Transverse colon (tissue), 4 donors: ENCODE results near the gene PTPRE. TPM values are rescaled to one million over a fixed set of nuclear protein-coding genes. Genes with fewer than 3 reads are reported as not detected.

Source experiments
- DNase-seq: peaks from one replicate; pipeline ENCODE4 v3.0.0-alpha.2; 2019
- H3K27ac ChIP-seq, 4 donors: fragments of 200-600 bp; sonication (generic); 2 replicates each; pipeline ENCODE4 v1.5.1; 2016 to 2018; ENCODE audit warnings: inconsistent platforms in 4 of 4
- H3K27me3 ChIP-seq: fragments of 200-600 bp; sonication (generic); 2 replicates; pipeline ENCODE4 v1.5.1; 2017; ENCODE audit warnings: inconsistent platforms
- H3K36me3 ChIP-seq, 4 donors: fragments of 200-600 bp; sonication (generic); 2 replicates each; pipeline ENCODE4 v1.5.1; 2017 to 2019; ENCODE audit warnings: inconsistent platforms in 4 of 4
- H3K4me1 ChIP-seq, 4 donors: fragments of 200-600 bp; sonication (generic); 2 replicates each; pipeline ENCODE4 v1.5.1; 2017 to 2020; ENCODE audit warnings: inconsistent platforms in 4 of 4
- H3K4me3 ChIP-seq, 4 donors: fragments of 200-600 bp; sonication (generic); 1 replicate in 1 of 4; 2 replicates in 3 of 4; pipeline versions ENCODE4 v1.5.1 to v1.6.1; 2017 to 2019; ENCODE audit warnings: inconsistent platforms in 4 of 4
- H3K9me3 ChIP-seq, 2 donors: fragments of 200-600 bp; sonication (generic); 2 replicates each; pipeline ENCODE4 v1.5.1; 2017 to 2019; ENCODE audit warnings: inconsistent platforms in 2 of 2
- CTCF ChIP-seq, 5 experiments: fragments of 200-600 bp in 3 of 5; fragments of 450-650 bp in 2 of 5; sonication (generic) in 3 of 5; IDR thresholded peaks; 1 replicate in 2 of 5; 2 replicates in 3 of 5; pipeline ENCODE4 v1.5.1; 2016 to 2017; ENCODE audit warnings: antibody characterized with exemption in 5 of 5, inconsistent platforms in 3 of 5, mild to moderate bottlenecking in 2 of 5, moderate library complexity in 1 of 5
- EP300 ChIP-seq: sonication (generic); formaldehyde crosslinking; IDR thresholded peaks from one replicate; pipeline ENCODE4 v1.6.1; 2017; ENCODE audit warnings: antibody characterized with exemption, low read depth
- POLR2A ChIP-seq: fragments of 450-650 bp; IDR thresholded peaks from one replicate; pipeline ENCODE4 v1.6.1; 2016; ENCODE audit warnings: antibody characterized with exemption, mild to moderate bottlenecking, moderate library complexity
- POLR2AphosphoS5 ChIP-seq, 3 donors: sonication (generic); formaldehyde crosslinking; IDR thresholded peaks; one replicate each; pipeline ENCODE4 v1.6.1; 2016; ENCODE audit warnings: antibody characterized with exemption in 3 of 3
- WGBS, 2 donors: methylation state at CpG; one replicate each; pipeline ENCODE4 v1.1.5; 2018; ENCODE audit warnings: low coverage in 1 of 2; 5-methylcytosine and 5-hydroxymethylcytosine counted together
- in situ Hi-C, 4 donors: fragments of 200-750 bp; cut with MboI; loops; one replicate each; pipeline versions ENCODE4 v1.15.0 to v1.15.1; 2017; ENCODE audit warnings: low sequenced_read_pairs in 3 of 4, low pct_ligation_motif_present in 1 of 4, low pct_unique_long_range_greater_than_20kb in 1 of 4
- intact Hi-C: fragments of 100-400 bp; cut with DNase I; formaldehyde crosslinking; loops from one replicate; pipeline ENCODE4 v1.15.1; 2023; ENCODE audit warnings: low total_unique reads
- total RNA-seq, 4 donors: library from RNA; depleted of rRNA; stranded (reverse); fragments of >200 nt; gene quantifications; one replicate each; pipeline ENCODE4 v1.1.0, GENCODE V29; 2016

PTPRE gene
- total RNA-seq, 4 donors from 2014 or later = 25.7 to 43.6 (median 26.7) TPM

- TF ChIP-seq POLR2A (no peak), EP300 (no peak), POLR2AphosphoS5 (IDR thresholded peaks at IDR 0.05) (no peak), CTCF (IDR thresholded peaks at IDR 0.05) (no peak)
- no peaks in the 10 kb centered on the region for H3K36me3 ChIP-seq
- no peaks in the 10 kb centered on the region for H3K9me3 ChIP-seq
- H3K27me3 ChIP-seq = no peaks in the 10 kb centered on the region
- H3K4me1 ChIP-seq = no peaks in the 10 kb centered on the region
- WGBS, 2 donors = 83% methylated on average over 9 of the region's 9 CpGs; no CpG with 5 or more reads in 1 of the 2 donors
- H3K27ac ChIP-seq = no peak overlapping the region
- H3K4me3 ChIP-seq = no peak overlapping the region
- in situ Hi-C loops (no loop called here), intact Hi-C loops (no loop called here)
- DNase-seq = no peak
These were observed 124.3 kb downstream of the PTPRE start for GRCh38 chr10:128031216-128031615.

- in situ Hi-C loops = no loop called here
- no peak for DNase-seq
- Histone ChIP-seq H3K4me1 (peaks cover 0 to 8% (median 3%) of the 10 kb centered on the region in 4 donors), H3K36me3 (no peaks in the 10 kb centered on the region), H3K4me3 (no peak overlapping the region), H3K27me3 (no peaks in the 10 kb centered on the region), H3K27ac (no peak overlapping the region), H3K9me3 (no peaks in the 10 kb centered on the region)
- TF ChIP-seq POLR2AphosphoS5 (IDR thresholded peaks at IDR 0.05) = no peak
- intact Hi-C loops = no loop called here
- 77 to 87% methylated on average over 4 to 5 of the region's 5 CpGs for WGBS, 2 donors
These were observed 125.6 kb downstream of the PTPRE start for GRCh38 chr10:128032466-128032865.

GRCh38 chr10:128035557-128035973, 128.7 kb downstream of the PTPRE start:
- Histone ChIP-seq H3K36me3 (no peaks in the 10 kb centered on the region), H3K27ac (no peak overlapping the region), H3K27me3 (no peaks in the 10 kb centered on the region), H3K4me1 (peaks cover 0 to 11% (median 4%) of the 10 kb centered on the region in 4 donors), H3K4me3 (no peak overlapping the region), H3K9me3 (no peaks in the 10 kb centered on the region)
- WGBS, 2 donors = 20 to 60% methylated on average over 1 to 5 of the region's 5 CpGs
- in situ Hi-C loops (no loop called here), intact Hi-C loops (no loop called here)
- TF ChIP-seq POLR2A = no peak
- TF ChIP-seq POLR2AphosphoS5 (IDR thresholded peaks at IDR 0.05) = no peak
- peak; percentile 68 to 74 (median 70) for TF ChIP-seq CTCF (IDR thresholded peaks at IDR 0.05)
- no peak for TF ChIP-seq EP300
- DNase-seq = peak; percentile 68

- Histone ChIP-seq H3K27ac (no peak overlapping the region), H3K27me3 (no peaks in the 10 kb centered on the region), H3K4me3 (no peak overlapping the region), H3K36me3 (no peaks in the 10 kb centered on the region), H3K9me3 (no peaks in the 10 kb centered on the region), H3K4me1 (peaks cover 0 to 11% (median 4%) of the 10 kb centered on the region in 4 donors)
- intact Hi-C loops = no loop called here
- TF ChIP-seq POLR2A = no peak
- TF ChIP-seq EP300 = no peak
- TF ChIP-seq CTCF (IDR thresholded peaks at IDR 0.05) = no peak
- no peak for TF ChIP-seq POLR2AphosphoS5 (IDR thresholded peaks at IDR 0.05)
- 64 to 76% methylated on average over 7 to 9 of the region's 9 CpGs for WGBS, 2 donors
- no peak for DNase-seq
- in situ Hi-C loops = no loop called here
These were observed 129.2 kb downstream of the PTPRE start for GRCh38 chr10:128036011-128036615.
